ENCODE data around the gene CHRNA4.
A peak's percentile ranks its signal among the peaks of the same experiment; 100 is the strongest.

Gene CHRNA4

GRCh38 chr20:63362436-63363009 is 1.4 kb upstream of the CHRNA4 start:
- DNase-seq, result no peak

GRCh38 chr20:63361519-63362435 is 628 bp upstream of the CHRNA4 start:
- DNase-seq, result no peak

GRCh38 chr20:63359937-63360849 is 956 bp downstream of the CHRNA4 start:
- DNase-seq, result no peak

GRCh38 chr20:63359164-63359934 is 1.8 kb downstream of the CHRNA4 start:
- DNase-seq, result no peak

GRCh38 chr20:63357921-63358905 is 2.9 kb downstream of the CHRNA4 start:
- no peak for DNase-seq

- no peak for DNase-seq
These were observed 3.9 kb downstream of the CHRNA4 start for GRCh38 chr20:63356931-63357879.

- DNase-seq, result no peak
These were observed 4.6 kb downstream of the CHRNA4 start for GRCh38 chr20:63356511-63356910.

GRCh38 chr20:63355781-63356295 is 5.3 kb downstream of the CHRNA4 start:
- DNase-seq, result no peak

- no peak for DNase-seq
These were observed 6.4 kb downstream of the CHRNA4 start for GRCh38 chr20:63354636-63355350.

GRCh38 chr20:63352811-63353221 is 8.3 kb downstream of the CHRNA4 start:
- no peak for DNase-seq

GRCh38 chr20:63351811-63352591 is 9.1 kb downstream of the CHRNA4 start:
- DNase-seq, result peak; percentile 62

- DNase-seq, result no peak
These were observed 9.8 kb downstream of the CHRNA4 start for GRCh38 chr20:63351326-63351700.

GRCh38 chr20:63350597-63351325 is 10.4 kb downstream of the CHRNA4 start:
- DNase-seq, result no peak

GRCh38 chr20:63350196-63350595 is 11.0 kb downstream of the CHRNA4 start:
- no peak for DNase-seq

GRCh38 chr20:63349516-63349895 is 11.6 kb downstream of the CHRNA4 start:
- no peak for DNase-seq

- DNase-seq, result no peak
These were observed 12.2 kb downstream of the CHRNA4 start for GRCh38 chr20:63348828-63349515.
